HCT116 (cell line): ENCODE data around the gene LZTR1.

Experiments used
- CEBPB ChIP-seq: IDR thresholded peaks from 2 replicates; pipeline ENCODE4 v1.6.1; 2012; ENCODE audit warnings: low read depth
- EZH2 ChIP-seq: fragments of 200-600 bp; sonication (generic); IDR thresholded peaks from 2 replicates; pipeline ENCODE4 v1.6.1; 2017; ENCODE audit warnings: antibody characterized with exemption, mixed run types
- EZH2phosphoT487 ChIP-seq: fragments of 200-600 bp; IDR thresholded peaks from 2 replicates; pipeline ENCODE4 v1.6.1; 2018; ENCODE audit warnings: antibody characterized with exemption, borderline replicate concordance
- POLR2A ChIP-seq: IDR thresholded peaks from 2 replicates; pipeline ENCODE4 v1.7.0; 2011; ENCODE audit warnings: borderline replicate concordance; ENCODE audit not compliant: insufficient read depth, insufficient read length; ENCODE audit errors: extremely low read depth
- POLR2AphosphoS5 ChIP-seq: IDR thresholded peaks from 2 replicates; pipeline ENCODE4 v1.6.1; 2011; ENCODE audit warnings: mild to moderate bottlenecking, low read depth, low read length, moderate library complexity
- RAD21 ChIP-seq: IDR thresholded peaks from 2 replicates; pipeline ENCODE4 v1.6.1; 2012; ENCODE audit warnings: low read depth, mild to moderate bottlenecking
- SP1 ChIP-seq: IDR thresholded peaks from 2 replicates; pipeline ENCODE4 v1.6.1; 2012; ENCODE audit warnings: low read depth
- TF ChIP-seq, protein P1 (sequence below), 3 experiments: fragments of 200-600 bp in 1 of 3; sonication (generic) in 1 of 3; IDR thresholded peaks in 2 of 3; conservative IDR thresholded peaks in 1 of 3; 2 replicates each; pipeline ENCODE4 v1.5.1; 2012 to 2017; ENCODE audit warnings: low read depth in 2 of 3, low read length in 2 of 3, antibody characterized with exemption in 1 of 3, borderline replicate concordance in 1 of 3, control low read depth in 1 of 3, mild to moderate bottlenecking in 1 of 3, mixed read lengths in 1 of 3, mixed run types in 1 of 3, moderate library complexity in 1 of 3; ENCODE audit not compliant: insufficient read depth in 1 of 3
- TF ChIP-seq, protein P2 (sequence below): IDR thresholded peaks from 2 replicates; pipeline ENCODE4 v1.6.1; 2012

- TF ChIP-seq, protein P1, sequence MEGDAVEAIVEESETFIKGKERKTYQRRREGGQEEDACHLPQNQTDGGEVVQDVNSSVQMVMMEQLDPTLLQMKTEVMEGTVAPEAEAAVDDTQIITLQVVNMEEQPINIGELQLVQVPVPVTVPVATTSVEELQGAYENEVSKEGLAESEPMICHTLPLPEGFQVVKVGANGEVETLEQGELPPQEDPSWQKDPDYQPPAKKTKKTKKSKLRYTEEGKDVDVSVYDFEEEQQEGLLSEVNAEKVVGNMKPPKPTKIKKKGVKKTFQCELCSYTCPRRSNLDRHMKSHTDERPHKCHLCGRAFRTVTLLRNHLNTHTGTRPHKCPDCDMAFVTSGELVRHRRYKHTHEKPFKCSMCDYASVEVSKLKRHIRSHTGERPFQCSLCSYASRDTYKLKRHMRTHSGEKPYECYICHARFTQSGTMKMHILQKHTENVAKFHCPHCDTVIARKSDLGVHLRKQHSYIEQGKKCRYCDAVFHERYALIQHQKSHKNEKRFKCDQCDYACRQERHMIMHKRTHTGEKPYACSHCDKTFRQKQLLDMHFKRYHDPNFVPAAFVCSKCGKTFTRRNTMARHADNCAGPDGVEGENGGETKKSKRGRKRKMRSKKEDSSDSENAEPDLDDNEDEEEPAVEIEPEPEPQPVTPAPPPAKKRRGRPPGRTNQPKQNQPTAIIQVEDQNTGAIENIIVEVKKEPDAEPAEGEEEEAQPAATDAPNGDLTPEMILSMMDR (IDR thresholded peaks at IDR 0.05 in 2 of 3, conservative IDR thresholded peaks at IDR 0.05 in 1 of 3; ENCODE audit: borderline replicate concordance in 1 of 3, insufficient read depth in 1 of 3, low read depth in 2 of 3, low read length in 2 of 3), result no peak
- no peak for TF ChIP-seq POLR2A
- TF ChIP-seq, protein P2, sequence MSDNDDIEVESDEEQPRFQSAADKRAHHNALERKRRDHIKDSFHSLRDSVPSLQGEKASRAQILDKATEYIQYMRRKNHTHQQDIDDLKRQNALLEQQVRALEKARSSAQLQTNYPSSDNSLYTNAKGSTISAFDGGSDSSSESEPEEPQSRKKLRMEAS, result no peak
- TF ChIP-seq EZH2, result no peak
- no peak for TF ChIP-seq RAD21
- TF ChIP-seq SP1, result no peak
- TF ChIP-seq POLR2AphosphoS5, result no peak
- TF ChIP-seq EZH2phosphoT487, result no peak
- no peak for TF ChIP-seq CEBPB
Measured at GRCh38 chr22:20940904-20941385, 41.2 kb upstream of the LZTR1 start.
